Urinary bladder (tissue), 4 donors: Measurements from ENCODE around the gene MRPL41. TPM values are rescaled to one million over a fixed set of nuclear protein-coding genes. Genes with fewer than 3 reads are reported as not detected.
"Not testable (repeated sequence)": the region's sequence is repeated elsewhere in the genome, so short reads cannot be mapped to it uniquely, and the experiment has no call there.

Experiments
- DNase-seq: peaks from one replicate; pipeline ENCODE4 v3.0.0-alpha.2; 2015; ENCODE audit errors: extremely low spot score
- H3K27ac ChIP-seq: one replicate; pipeline ENCODE4 v1.5.1; 2013; ENCODE audit warnings: low read depth, mild to moderate bottlenecking, moderate library complexity
- H3K36me3 ChIP-seq: one replicate; pipeline ENCODE4 v1.6.1; 2013; ENCODE audit warnings: mild to moderate bottlenecking, moderate library complexity; ENCODE audit not compliant: insufficient read depth
- H3K4me1 ChIP-seq: one replicate; pipeline ENCODE4 v1.6.1; 2013; ENCODE audit warnings: mild to moderate bottlenecking, moderate library complexity; ENCODE audit not compliant: insufficient read depth
- H3K4me3 ChIP-seq: one replicate; pipeline ENCODE4 v1.5.1; 2013; ENCODE audit warnings: low read depth, low read length
- WGBS: extraction: QIAGEN DNeasy Blood & Tissue Kit; methylation state at CpG from one replicate; pipeline ENCODE4 v1.1.7; 2013; 5-methylcytosine and 5-hydroxymethylcytosine counted together
- polyA plus RNA-seq: library from polyadenylated mRNA; stranded (reverse); fragments of 200-250 nt; gene quantifications from one replicate; pipeline ENCODE4 v1.2.3, GENCODE V29; 2013
- total RNA-seq: library from RNA; depleted of rRNA; stranded (reverse); fragments of >200 nt; gene quantifications from one replicate; pipeline ENCODE4 v1.2.3, GENCODE V29; 2014
- donor health status: healthy with polysubstance abuse.
- donor health status: healthy.

The MRPL41 gene
- 16.7 TPM for total RNA-seq
- polyA plus RNA-seq, result 74.9 TPM

DNA sequence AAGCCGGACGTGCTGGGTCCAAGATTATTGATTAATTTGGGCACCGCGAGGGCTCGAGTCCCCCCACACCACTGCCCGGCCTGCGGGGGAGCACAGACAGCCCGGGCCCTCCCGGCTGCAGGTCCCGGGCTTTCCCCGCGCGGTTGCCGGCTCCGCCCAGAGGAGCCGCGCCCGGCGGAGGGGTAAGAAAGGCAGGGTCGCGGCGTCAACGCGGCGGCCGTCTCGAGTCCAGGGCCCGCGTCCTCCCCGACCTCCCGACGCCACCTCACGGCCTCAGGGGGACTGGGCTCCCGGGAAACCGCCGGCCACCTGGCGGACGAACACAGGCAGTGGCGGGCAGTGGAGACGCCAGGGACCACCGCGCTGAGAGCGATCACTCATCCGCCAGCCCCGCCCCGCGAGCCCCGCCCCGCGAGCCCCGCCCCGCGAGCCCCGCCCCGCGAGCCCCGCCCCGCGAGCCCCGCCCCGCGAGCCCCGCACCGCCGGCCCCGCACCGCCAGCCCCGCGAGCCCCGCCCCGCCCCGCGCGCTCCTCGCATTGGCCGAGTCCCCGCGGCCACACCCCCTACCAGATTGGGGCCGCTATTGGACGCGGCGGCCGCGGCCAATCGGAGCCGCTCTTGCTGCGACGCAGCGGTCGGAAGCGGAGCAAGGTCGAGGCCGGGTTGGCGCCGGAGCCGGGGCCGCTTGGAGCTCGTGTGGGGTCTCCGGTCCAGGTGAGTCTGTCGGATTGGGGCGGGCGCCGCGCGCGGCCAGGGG, at the start of gene MRPL41:
MRPL41 (plus strand) TSS at position 616 of the 758 bp plus-strand sequence. CDS start 203 bp downstream, outside the sequence.
- DNase-seq, result peak; percentile 45
- Histone ChIP-seq H3K4me3 (peak within 1 kb of the TSS; percentile 76), H3K36me3 (peaks cover 2% of the 10 kb centered on the region), H3K27ac (peak within 1 kb of the TSS; percentile 90), H3K4me1 (no peaks in the 10 kb centered on the region)
- WGBS, result 2% methylated on average over 106 of the region's 106 CpGs

DNA sequence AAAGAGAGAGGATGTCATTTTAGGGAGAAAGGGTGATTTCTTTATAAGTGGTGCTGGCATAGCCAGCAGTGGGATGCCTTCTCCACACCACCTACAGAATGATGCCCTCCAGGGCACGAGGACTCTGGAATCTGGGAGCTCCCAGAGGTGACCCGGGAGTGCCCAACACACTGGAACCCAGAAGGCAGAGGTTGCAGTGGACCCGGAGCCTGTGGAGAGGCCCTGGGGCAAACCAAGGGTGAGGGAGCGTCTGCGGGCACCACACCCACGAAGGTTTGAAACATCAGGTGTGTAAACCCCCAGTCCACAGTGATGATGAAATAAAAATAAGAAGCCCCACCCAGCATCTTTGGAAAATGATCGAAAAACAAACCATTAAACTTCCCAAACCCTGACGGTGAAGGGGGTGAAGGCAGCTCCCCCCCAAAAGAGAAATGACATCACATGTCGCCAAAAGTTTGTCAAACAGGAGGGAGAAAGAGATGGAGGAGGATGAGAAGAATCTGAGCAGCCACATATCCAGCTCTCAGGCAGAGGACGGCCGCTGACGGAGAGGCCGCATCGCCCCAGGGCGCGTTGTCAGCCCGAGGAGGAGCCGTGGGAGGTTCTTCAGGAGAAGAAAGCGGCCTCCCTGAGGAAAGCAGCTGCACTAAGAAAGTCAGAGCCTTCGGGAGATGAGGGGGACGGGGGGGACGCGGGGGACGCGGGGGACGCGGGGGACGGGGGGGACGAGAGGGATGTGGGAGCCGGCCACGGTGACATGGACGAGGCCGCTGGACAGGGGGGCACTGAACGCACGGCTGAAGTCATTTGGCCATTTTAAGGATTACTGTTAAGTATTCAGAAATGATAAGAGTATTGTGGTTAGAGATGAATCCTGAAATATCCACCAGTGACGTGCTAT, 49.4 kb upstream of the MRPL41 start:
- WGBS, result 81% methylated on average over 36 of the region's 36 CpGs
- Histone ChIP-seq H3K27ac (no peak overlapping the region), H3K36me3 (no peaks in the 10 kb centered on the region), H3K4me1 (no peaks in the 10 kb centered on the region), H3K4me3 (no peak overlapping the region)
- DNase-seq, result no peak

DNA sequence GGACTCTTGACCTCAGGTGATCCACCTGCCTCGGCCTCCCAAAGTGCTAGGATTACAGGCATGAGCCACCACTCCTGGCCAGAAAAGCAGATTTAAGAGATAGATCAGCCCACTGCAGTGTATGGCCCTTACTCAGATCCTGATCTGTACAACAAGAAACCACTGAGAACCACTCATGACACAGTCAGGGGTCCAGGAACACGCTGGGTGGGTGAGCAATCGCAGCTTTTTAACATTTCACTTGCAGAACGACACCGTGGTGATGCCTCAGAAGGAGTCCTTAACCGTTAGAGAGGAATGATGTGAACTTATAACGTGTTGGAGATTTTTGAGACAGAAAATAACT, 47.3 kb upstream of the MRPL41 start:
- 90% methylated on average over 7 of the region's 7 CpGs for WGBS
- Histone ChIP-seq H3K36me3 (no peaks in the 10 kb centered on the region), H3K4me1 (no peaks in the 10 kb centered on the region), H3K4me3 (no peak overlapping the region), H3K27ac (no peak overlapping the region)
- no peak for DNase-seq

DNA sequence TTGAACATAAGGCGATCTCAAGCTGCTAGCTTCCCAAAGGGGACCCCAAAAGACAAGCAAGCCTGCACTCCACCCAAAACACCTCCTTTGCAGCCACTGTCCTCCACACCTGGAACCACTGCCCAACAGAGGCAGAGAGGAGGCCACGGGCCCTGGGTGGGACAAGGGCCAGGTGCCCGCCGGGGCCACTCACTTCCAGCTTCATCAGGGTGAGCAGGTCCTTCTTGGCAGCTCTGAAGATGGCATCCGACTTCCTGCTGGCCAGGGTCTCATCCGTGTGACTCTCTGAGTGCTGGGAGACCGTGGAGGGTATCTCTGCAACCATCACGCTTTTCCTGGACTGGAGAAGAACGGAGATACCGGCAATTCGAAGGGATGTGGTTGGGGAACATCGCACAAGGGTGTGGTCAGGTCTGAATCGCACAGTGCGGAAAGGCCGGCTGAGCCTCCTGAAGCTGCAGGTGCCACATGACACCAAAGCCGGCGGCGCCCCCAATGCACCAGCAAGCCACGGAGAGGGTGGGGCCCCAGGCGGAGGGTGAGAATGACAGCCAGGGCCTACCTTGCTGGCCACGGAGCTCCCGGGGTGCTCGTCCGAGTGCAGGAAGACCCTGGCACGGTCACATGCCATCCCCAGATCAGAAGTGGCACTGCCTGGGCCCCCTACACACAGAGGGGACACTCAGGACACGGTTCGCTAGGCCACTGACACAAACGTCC, 46.1 kb upstream of the MRPL41 start:
- H3K4me3 ChIP-seq, result no peak overlapping the region
- WGBS, result 92% methylated on average over 28 of the region's 28 CpGs
- no peak overlapping the region for H3K27ac ChIP-seq
- no peak for DNase-seq
- H3K4me1 ChIP-seq, result no peaks in the 10 kb centered on the region
- no peaks in the 10 kb centered on the region for H3K36me3 ChIP-seq

DNA sequence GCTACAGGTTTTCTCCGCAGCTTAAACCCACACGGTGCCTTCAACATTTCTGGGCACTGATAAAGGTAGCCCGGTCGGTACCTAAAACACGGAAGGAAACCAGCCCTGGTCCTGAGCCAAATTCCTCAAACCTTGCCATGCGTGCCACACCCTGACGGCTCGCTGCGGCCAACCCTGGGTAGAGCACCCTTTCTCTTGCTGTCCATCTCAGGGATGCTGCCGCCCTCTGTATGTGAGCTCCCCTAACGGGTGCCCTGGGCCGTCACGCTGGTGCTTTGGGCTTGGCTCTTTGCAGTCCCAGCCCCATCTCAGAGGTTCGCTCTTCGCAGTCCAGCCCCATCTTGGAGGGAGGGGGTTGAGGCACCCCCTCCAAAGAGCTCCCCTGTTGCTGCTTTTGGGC, 45.4 kb upstream of the MRPL41 start:
- DNase-seq, result no peak

DNA sequence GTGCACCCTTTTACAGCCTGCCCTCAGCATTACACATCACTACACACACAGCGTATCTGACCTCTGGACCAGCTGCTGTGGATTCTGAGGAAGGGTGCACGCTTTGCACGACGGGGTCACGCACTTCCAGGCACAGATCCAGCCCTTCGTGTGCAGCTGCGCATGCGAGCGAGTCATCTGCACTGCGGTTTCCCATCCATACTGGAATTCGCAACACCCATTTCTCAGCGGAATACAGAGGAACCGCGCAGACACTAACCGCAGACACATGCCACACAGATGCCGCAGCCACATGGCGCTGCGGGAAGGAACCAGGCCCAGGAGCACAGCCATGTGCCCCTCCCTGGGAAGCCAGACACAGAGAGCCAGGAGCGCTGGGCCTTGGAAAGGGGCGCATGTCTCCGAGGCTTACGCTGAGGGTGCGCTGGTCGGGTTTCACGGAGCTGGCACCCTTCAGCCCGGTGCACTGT, 44.9 kb upstream of the MRPL41 start:
- Histone ChIP-seq H3K4me1 (no peaks in the 10 kb centered on the region), H3K27ac (no peak overlapping the region), H3K4me3 (no peak overlapping the region), H3K36me3 (no peaks in the 10 kb centered on the region)
- no peak for DNase-seq
- WGBS, result 88% methylated on average over 26 of the region's 26 CpGs

More for the DNA sequence above, 45.4 kb upstream of the MRPL41 start:
- no peak overlapping the region for H3K27ac ChIP-seq
- H3K4me3 ChIP-seq, result no peak overlapping the region
- 91% methylated on average over 15 of the region's 15 CpGs for WGBS
- no peaks in the 10 kb centered on the region for H3K36me3 ChIP-seq
- H3K4me1 ChIP-seq, result no peaks in the 10 kb centered on the region

DNA sequence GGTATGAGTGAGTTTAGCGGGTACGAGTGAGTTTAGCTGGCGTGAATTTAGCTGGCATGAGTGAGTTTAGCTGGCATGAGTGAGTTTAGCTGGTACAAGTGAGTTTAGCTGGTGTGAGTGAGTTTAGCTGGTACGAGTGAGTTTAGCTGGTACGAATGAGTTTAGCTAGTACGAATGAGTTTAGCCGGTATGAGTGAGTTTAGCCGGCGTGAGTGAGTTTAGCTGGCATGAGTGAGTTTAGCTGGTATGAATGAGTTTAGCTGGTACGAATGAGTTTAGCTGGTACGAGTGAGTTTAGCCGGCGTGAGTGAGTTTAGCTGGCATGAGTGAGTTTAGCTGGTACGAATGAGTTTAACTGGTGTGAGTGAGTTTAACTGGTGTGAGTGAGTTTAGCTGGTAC, 42.5 kb upstream of the MRPL41 start:
- Histone ChIP-seq H3K4me1 (no peaks in the 10 kb centered on the region), H3K27ac (no peak overlapping the region), H3K4me3 (no peak overlapping the region), H3K36me3 (no peaks in the 10 kb centered on the region)
- 81% methylated on average over 14 of the region's 14 CpGs for WGBS
- no peak for DNase-seq

DNA sequence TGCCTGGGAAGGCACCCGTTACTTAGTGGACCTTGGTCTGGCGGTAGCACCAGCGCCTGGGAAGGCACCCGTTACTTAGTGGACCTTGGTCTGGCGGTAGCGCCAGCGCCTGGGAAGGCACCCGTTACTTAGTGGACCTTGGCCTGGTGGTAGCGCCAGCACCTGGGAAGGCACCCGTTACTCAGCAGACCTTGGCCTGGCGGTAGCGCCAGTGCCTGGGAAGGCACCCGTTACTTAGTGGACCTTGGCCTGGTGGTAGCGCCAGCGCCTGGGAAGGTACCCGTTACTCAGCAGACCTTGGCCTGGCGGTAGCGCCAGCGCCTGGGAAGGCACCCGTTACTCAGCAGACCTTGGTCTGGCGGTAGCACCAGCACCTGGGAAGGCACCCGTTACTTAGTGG, 40.6 kb upstream of the MRPL41 start:
- WGBS, result 96% methylated on average over 22 of the region's 22 CpGs
- H3K4me1 ChIP-seq, H3K36me3 ChIP-seq, DNase-seq, H3K4me3 ChIP-seq, H3K27ac ChIP-seq: not testable (repeated sequence)

DNA sequence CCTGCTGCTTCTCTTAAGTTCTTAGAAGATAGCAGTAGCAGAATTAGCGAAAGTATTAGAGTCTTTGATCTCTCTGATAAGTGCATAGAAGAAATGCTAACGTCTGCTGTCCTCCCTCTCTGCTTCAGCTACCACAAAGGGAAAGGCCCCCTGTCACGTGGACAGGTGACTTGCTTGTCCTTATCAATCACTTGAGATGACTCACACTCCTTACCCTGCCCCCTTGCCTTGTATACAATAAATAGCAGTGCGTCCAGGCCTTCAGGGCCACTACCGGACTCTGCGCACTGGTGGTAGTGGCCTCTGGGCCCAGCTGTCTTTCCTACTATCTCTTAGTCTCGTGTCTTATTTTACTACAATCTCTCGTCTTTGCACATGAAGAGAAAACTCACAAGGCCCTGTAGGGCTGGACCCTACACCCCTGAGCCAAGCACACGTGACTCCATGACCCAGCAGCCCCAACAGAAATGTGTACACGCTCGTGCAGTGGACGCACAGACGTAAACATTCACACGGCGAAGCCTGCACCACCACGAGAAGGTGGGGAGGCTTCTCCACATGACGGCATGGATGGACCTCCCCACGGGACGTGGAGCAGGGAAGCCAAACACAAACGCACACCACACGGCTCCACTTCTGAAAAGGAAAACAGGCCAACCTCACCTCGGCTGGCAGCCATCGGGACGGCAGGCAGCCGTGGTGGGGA, 39.8 kb upstream of the MRPL41 start:
- Histone ChIP-seq H3K36me3 (no peaks in the 10 kb centered on the region), H3K4me1 (no peaks in the 10 kb centered on the region), H3K4me3 (no peak overlapping the region), H3K27ac (no peak overlapping the region)
- no peak for DNase-seq
- 80% methylated on average over 25 of the region's 25 CpGs for WGBS

DNA sequence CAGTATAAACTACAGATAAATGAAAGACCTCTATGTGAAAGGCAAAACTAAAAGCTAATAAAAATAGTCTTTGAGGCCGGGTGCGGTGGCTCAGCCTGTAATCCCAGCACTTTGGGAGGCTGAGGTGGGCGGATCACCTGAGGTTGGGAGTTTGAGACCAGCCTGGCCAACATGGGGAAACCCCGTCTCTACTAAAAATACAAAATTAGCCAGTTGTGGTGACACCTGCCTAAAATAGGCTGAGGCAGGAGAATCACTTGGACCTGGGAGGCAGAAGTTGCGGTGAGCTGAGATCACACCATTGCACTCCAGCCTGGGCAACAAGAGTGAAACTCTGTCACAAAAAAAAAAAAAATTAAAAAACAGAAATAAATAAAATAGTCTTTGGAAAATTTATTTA, 38.5 kb upstream of the MRPL41 start:
- WGBS, result 78% methylated on average over 5 of the region's 5 CpGs
- not testable (repeated sequence) for H3K27ac ChIP-seq, DNase-seq, H3K36me3 ChIP-seq, H3K4me3 ChIP-seq, H3K4me1 ChIP-seq

DNA sequence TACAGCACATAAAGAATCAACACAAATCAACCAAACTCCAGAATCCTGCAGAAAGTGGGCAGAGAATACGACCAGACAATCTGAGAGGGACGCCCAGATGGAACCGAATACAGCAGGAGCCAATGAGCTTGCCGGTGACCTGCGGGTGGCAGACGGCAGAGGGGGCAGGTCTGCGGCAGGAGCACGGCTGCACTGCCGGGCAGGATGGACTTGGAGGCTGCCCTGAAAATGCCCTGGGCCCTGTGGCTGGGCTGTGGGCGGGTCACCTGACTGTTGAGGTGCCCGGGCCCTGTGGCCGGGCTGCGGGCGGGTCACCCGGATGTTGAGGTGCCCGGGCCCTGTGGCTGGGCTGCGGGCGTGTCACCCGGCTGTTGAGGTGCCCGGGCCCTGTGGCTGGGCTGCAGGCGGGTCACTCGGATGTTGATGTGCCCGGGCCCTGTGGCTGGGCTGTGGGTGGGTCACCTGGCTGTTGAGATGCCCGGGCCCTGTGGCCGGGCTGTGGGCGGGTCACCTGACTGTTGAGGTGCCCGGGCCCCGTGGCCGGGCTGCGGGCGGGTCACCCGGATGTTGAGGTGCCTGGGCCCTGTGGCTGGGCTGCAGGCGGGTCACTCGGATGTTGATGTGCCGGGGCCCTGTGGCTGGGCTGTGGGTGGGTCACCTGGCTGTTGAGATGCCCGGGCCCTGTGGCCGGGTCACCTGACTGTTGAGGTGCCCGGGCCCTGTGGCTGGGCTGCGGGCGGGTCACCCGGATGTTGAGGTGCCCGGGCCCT, 37.7 kb upstream of the MRPL41 start:
- 90% methylated on average over 42 of the region's 42 CpGs for WGBS
- not testable (repeated sequence) for DNase-seq, H3K36me3 ChIP-seq, H3K27ac ChIP-seq, H3K4me3 ChIP-seq, H3K4me1 ChIP-seq

DNA sequence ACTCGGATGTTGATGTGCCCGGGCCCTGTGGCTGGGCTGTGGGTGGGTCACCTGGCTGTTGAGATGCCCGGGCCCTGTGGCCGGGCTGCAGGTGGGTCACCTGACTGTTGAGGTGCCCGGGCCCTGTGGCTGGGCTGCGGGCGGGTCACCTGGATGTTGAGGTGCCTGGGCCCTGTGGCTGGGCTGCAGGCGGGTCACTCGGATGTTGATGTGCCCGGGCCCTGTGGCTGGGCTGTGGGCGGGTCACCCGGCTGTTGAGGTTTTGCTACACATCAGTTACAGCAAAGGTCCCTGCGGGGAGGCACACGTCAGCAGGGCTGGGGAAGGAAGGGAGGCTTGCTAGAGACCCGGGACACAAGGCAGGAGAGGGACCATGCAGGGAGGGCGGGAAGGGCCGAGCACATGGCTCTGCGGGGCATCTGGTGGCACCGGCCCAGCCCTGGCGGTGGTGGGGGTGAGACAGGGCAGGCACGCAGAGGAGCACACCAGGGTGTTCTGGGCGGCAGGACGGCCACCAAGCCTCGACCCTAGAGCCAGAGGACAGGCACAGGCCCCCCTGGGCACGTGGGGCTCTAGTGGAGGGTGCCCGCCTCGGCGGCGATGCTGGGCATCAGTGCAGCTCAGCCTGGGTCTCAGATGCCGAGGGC, 36.9 kb upstream of the MRPL41 start:
- no peak overlapping the region for H3K4me3 ChIP-seq
- H3K27ac ChIP-seq, result no peak overlapping the region
- no peak for DNase-seq
- no peaks in the 10 kb centered on the region for H3K36me3 ChIP-seq
- no peaks in the 10 kb centered on the region for H3K4me1 ChIP-seq
- 93% methylated on average over 29 of the region's 30 CpGs for WGBS
